ENCODE data around the gene SIPA1L3.

DNA sequence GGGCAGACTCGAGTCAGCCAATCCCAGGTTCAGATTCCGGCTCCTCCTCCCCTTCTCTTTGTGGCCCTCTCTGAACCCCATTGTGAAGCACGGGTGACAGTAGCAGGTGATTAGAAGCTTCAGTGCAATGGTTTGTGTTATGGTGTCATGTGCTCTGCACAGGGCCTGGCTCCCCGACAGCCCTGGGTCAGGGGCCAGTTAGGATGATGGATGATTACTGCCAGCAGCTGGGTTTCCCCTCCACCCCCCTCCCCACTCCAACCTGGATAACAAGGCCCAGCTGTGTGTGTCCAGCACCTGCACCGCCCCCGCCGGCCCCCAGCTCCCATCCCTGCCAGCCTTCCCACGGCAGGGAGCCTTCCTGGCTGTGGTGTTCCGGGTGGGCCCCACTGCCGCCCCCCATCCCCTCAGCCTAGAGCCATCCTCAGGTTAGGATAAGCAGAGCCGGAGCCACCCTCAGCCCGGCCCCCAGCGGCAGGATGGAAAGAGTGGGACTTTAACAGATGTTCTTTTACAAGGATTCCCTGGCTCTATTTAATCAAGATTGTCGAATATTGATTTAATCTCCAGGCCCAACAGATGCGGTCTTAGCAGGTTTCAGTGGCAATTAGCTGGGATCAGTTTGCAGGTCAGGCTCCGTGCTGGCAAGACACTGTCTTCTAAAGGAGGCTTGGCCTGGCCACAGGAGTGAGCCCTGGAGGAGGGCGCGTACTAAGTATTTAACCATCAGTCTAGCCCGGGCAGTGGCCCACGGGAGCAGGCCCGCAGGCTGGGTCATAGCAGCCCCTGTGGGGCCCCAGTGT, 156.2 kb downstream of the SIPA1L3 start:
- TF ChIP-seq ZNF274 (IDR thresholded peaks at IDR 0.05; ENCODE audit: low read depth, low read length) (no peak), YY1 (IDR thresholded peaks at IDR 0.05; ENCODE audit: insufficient read depth, insufficient read length) (no peak)
